Caco-2 (cell line): ENCODE data around the gene MYOM3. TPM values are rescaled to one million over a fixed set of nuclear protein-coding genes. Genes with fewer than 3 reads are reported as not detected.

Experiments used
- BruUV-seq: library from RNA; stranded (reverse); fragments of 400-500 nt; replicated peaks from 2 replicates; lab custom pipeline; 2021; lab: Mats Ljungman, UMichigan
- CTCF ChIA-PET: fragments of 300-600 bp; sonication (Branson Sonifier 250); formaldehyde crosslinking; loops from one replicate; lab custom pipeline; 2022; ENCODE audit warnings: antibody characterized with exemption; lab: Charles Lee
- POLR2A ChIA-PET: fragments of 300-600 bp; sonication (Branson Sonifier 250); formaldehyde crosslinking; loops from one replicate; lab custom pipeline; 2022; ENCODE audit warnings: antibody characterized with exemption; lab: Charles Lee
- DNase-seq, 2 experiments: peaks; one replicate each; pipeline versions ENCODE4 v3.0.0 to v3.0.0-alpha.2; 2020 to 2022
- H3K27me3 ChIP-seq: replicated peaks from 2 replicates; pipeline ENCODE4 v1.6.0; 2011; ENCODE audit warnings: low read length; ENCODE audit not compliant: control insufficient read depth, insufficient read depth
- H3K36me3 ChIP-seq: 2 replicates; pipeline ENCODE4 v1.5.1; 2011; ENCODE audit warnings: low read length; ENCODE audit not compliant: control insufficient read depth, insufficient read depth
- H3K4me1 ChIP-seq: fragments of 250-450 bp; sonication (Bioruptor Pico); 2 replicates; pipeline ENCODE4 v1.5.1; 2020; ENCODE audit warnings: mild to moderate bottlenecking
- H3K4me3 ChIP-seq: 2 replicates; pipeline ENCODE4 v1.5.1; 2011; ENCODE audit warnings: low read depth, mild to moderate bottlenecking, control low read depth, low read length
- H3K9me3 ChIP-seq: fragments of 250-450 bp; sonication (Bioruptor Pico); 2 replicates; pipeline ENCODE4 v1.5.1; 2020; ENCODE audit warnings: mild to moderate bottlenecking, moderate library complexity
- H3K27ac Mint-ChIP-seq: one replicate; pipeline ENCODE4 v1.8.0; 2022; ENCODE audit warnings: mixed read lengths; ENCODE audit not compliant: unreplicated experiment
- H3K27me3 Mint-ChIP-seq: one replicate; pipeline ENCODE4 v1.8.0; 2022; ENCODE audit warnings: mixed read lengths; ENCODE audit not compliant: insufficient read depth, unreplicated experiment
- H3K36me3 Mint-ChIP-seq: one replicate; pipeline ENCODE4 v1.8.0; 2022; ENCODE audit warnings: mild to moderate bottlenecking, mixed read lengths; ENCODE audit not compliant: insufficient read depth, unreplicated experiment
- H3K4me1 Mint-ChIP-seq: one replicate; pipeline ENCODE4 v1.8.0; 2022; ENCODE audit warnings: low read depth, mixed read lengths; ENCODE audit not compliant: unreplicated experiment
- H3K4me3 Mint-ChIP-seq: one replicate; pipeline ENCODE4 v1.8.0; 2022; ENCODE audit warnings: mild to moderate bottlenecking, moderate library complexity, mixed read lengths; ENCODE audit not compliant: unreplicated experiment
- H3K9me3 Mint-ChIP-seq: one replicate; pipeline ENCODE4 v1.8.0; 2022; ENCODE audit warnings: mixed read lengths; ENCODE audit not compliant: unreplicated experiment
- CTCF ChIP-seq, 2 experiments: fragments of 200-600 bp in 1 of 2; IDR thresholded peaks; 1 replicate in 1 of 2; 2 replicates in 1 of 2; pipeline versions ENCODE4 v1.5.1 to v1.8.0; 2011 to 2022; ENCODE audit warnings: antibody characterized with exemption in 1 of 2, control low read depth in 1 of 2, inconsistent platforms in 1 of 2, low read depth in 1 of 2, low read length in 1 of 2, mild to moderate bottlenecking in 1 of 2, moderate library complexity in 1 of 2; ENCODE audit not compliant: insufficient read depth in 1 of 2, severe bottlenecking in 1 of 2, unreplicated experiment in 1 of 2
- intact Hi-C: fragments of 100-400 bp; cut with micrococcal nuclease; formaldehyde crosslinking; loops from one replicate; pipeline ENCODE4 v1.10.0; 2022; ENCODE audit not compliant: unreplicated experiment
- total RNA-seq: library from RNA; stranded (reverse); gene quantifications from 2 replicates; pipeline ENCODE4 v1.2.3, GENCODE V29; 2022

Gene MYOM3
- total RNA-seq, 1 experiment from 2014 or later, result not detected

GRCh38 chr1:24075590-24075854, 36.4 kb downstream of the MYOM3 start:
- no peaks in the 10 kb centered on the region for H3K27me3 ChIP-seq
- Mint-ChIP-seq H3K27me3 (no peaks in the 10 kb centered on the region), H3K36me3 (no peaks in the 10 kb centered on the region), H3K27ac (no peak overlapping the region), H3K4me1 (no peaks in the 10 kb centered on the region), H3K9me3 (no peaks in the 10 kb centered on the region), H3K4me3 (no peak overlapping the region)
- POLR2A ChIA-PET, result interaction anchor here (0.6 kb wide), 1 partner anchor 75 kb away, joined by 8 read pairs; no protein-coding TSS in a partner anchor
- H3K4me1 ChIP-seq, result no peaks in the 10 kb centered on the region
- H3K36me3 ChIP-seq, result no peaks in the 10 kb centered on the region
- CTCF ChIA-PET, result no interaction called here
- BruUV-seq, result no TSS peak
- H3K4me3 ChIP-seq, result no peak overlapping the region
- DNase-seq, result no peak
- intact Hi-C loops, result no loop called here
- no peak for TF ChIP-seq CTCF (IDR thresholded peaks at IDR 0.05; ENCODE audit: insufficient read depth in 1 of 2, low read depth in 1 of 2, low read length in 1 of 2, severe bottlenecking in 1 of 2, unreplicated experiment in 1 of 2)
- no peaks in the 10 kb centered on the region for H3K9me3 ChIP-seq

- no peaks in the 10 kb centered on the region for H3K36me3 Mint-ChIP-seq
- intact Hi-C loops, result no loop called here
- no peak overlapping the region for H3K4me3 Mint-ChIP-seq
- BruUV-seq, result no TSS peak
- no peaks in the 10 kb centered on the region for H3K4me1 Mint-ChIP-seq
- no peak for TF ChIP-seq CTCF (IDR thresholded peaks at IDR 0.05; ENCODE audit: insufficient read depth in 1 of 2, low read depth in 1 of 2, low read length in 1 of 2, severe bottlenecking in 1 of 2, unreplicated experiment in 1 of 2)
- no peaks in the 10 kb centered on the region for H3K27me3 ChIP-seq
- CTCF ChIA-PET, result interaction anchor here (0.6 kb wide), 1 partner anchor 36 kb away, joined by 5 read pairs; no protein-coding TSS in a partner anchor
- no peaks in the 10 kb centered on the region for H3K9me3 ChIP-seq
- H3K36me3 ChIP-seq, result no peaks in the 10 kb centered on the region
- H3K9me3 Mint-ChIP-seq, result no peaks in the 10 kb centered on the region
- POLR2A ChIA-PET, result interaction anchor here (0.6 kb wide), 1 partner anchor 75 kb away, joined by 8 read pairs; no protein-coding TSS in a partner anchor
- no peak overlapping the region for H3K4me3 ChIP-seq
- no peaks in the 10 kb centered on the region for H3K27me3 Mint-ChIP-seq
- no peak for DNase-seq
- no peak overlapping the region for H3K27ac Mint-ChIP-seq
- no peaks in the 10 kb centered on the region for H3K4me1 ChIP-seq
Observed at GRCh38 chr1:24074817-24075589, 36.9 kb downstream of the MYOM3 start.

- intact Hi-C loops, result no loop called here
- no peaks in the 10 kb centered on the region for H3K36me3 Mint-ChIP-seq
- no peak overlapping the region for H3K27ac Mint-ChIP-seq
- no peaks in the 10 kb centered on the region for H3K9me3 Mint-ChIP-seq
- DNase-seq, result no peak
- BruUV-seq, result no TSS peak
- CTCF ChIA-PET, result no interaction called here
- H3K27me3 ChIP-seq, result no peaks in the 10 kb centered on the region
- no peak for TF ChIP-seq CTCF (IDR thresholded peaks at IDR 0.05; ENCODE audit: insufficient read depth in 1 of 2, low read depth in 1 of 2, low read length in 1 of 2, severe bottlenecking in 1 of 2, unreplicated experiment in 1 of 2)
- no peaks in the 10 kb centered on the region for H3K4me1 Mint-ChIP-seq
- H3K36me3 ChIP-seq, result no peaks in the 10 kb centered on the region
- POLR2A ChIA-PET, result no interaction called here
- no peaks in the 10 kb centered on the region for H3K4me1 ChIP-seq
- no peaks in the 10 kb centered on the region for H3K27me3 Mint-ChIP-seq
- H3K9me3 ChIP-seq, result no peaks in the 10 kb centered on the region
- no peak overlapping the region for H3K4me3 Mint-ChIP-seq
- H3K4me3 ChIP-seq, result no peak overlapping the region
Observed at GRCh38 chr1:24074196-24074595, 37.7 kb downstream of the MYOM3 start.
